Measurements from ENCODE around the gene RAB6B.

Gene RAB6B

GRCh38 chr3:133928903-133929607 lies 33.4 kb upstream of the RAB6B start:
- H3K9ac ChIP-seq (ENCODE audit: low read length in 2 of 2): no peak overlapping the region
- peaks cover 12% of the 10 kb centered on the region for H3K4me1 ChIP-seq (ENCODE audit: control insufficient read depth, insufficient read depth, low read length)
- no peaks in the 10 kb centered on the region for H3K36me3 ChIP-seq (ENCODE audit: control insufficient read depth in 2 of 2, insufficient read depth in 2 of 2, low read length in 2 of 2)
- H3K27ac ChIP-seq (ENCODE audit: low read length): no peak overlapping the region
- peaks cover 0 to 3% of the 10 kb centered on the region in 2 donors for H3K27me3 ChIP-seq (ENCODE audit: control insufficient read depth in 1 of 2, insufficient read depth in 2 of 2, low read length in 2 of 2)
- H3K4me3 ChIP-seq (ENCODE audit: low read length in 2 of 2): no peak overlapping the region
- H3K9me3 ChIP-seq (ENCODE audit: control insufficient read depth in 2 of 2, low read length in 2 of 2): no peaks in the 10 kb centered on the region

- Histone ChIP-seq H3K27me3 (ENCODE audit: control insufficient read depth in 1 of 2, insufficient read depth in 2 of 2, low read length in 2 of 2) (peaks cover 0 to 3% of the 10 kb centered on the region in 2 donors), H3K9ac (ENCODE audit: low read length in 2 of 2) (peak overlapping the region; percentile 35 to 71), H3K36me3 (ENCODE audit: control insufficient read depth in 2 of 2, insufficient read depth in 2 of 2, low read length in 2 of 2) (no peaks in the 10 kb centered on the region), H3K27ac (ENCODE audit: low read length) (no peak overlapping the region), H3K9me3 (ENCODE audit: control insufficient read depth in 2 of 2, low read length in 2 of 2) (no peaks in the 10 kb centered on the region), H3K4me3 (ENCODE audit: low read length in 2 of 2) (peak overlapping the region; percentile 53 to 74), H3K4me1 (ENCODE audit: control insufficient read depth, insufficient read depth, low read length) (peaks cover 12% of the 10 kb centered on the region)
These were observed 32.6 kb upstream of the RAB6B start for GRCh38 chr3:133928136-133928893.

- no peak overlapping the region for H3K27ac ChIP-seq (ENCODE audit: low read length)
- H3K4me3 ChIP-seq (ENCODE audit: low read length in 2 of 2): peak overlapping the region; percentile 53 to 74
- peaks cover 12% of the 10 kb centered on the region for H3K4me1 ChIP-seq (ENCODE audit: control insufficient read depth, insufficient read depth, low read length)
- no peaks in the 10 kb centered on the region for H3K9me3 ChIP-seq (ENCODE audit: control insufficient read depth in 2 of 2, low read length in 2 of 2)
- peaks cover 0 to 3% of the 10 kb centered on the region in 2 donors for H3K27me3 ChIP-seq (ENCODE audit: control insufficient read depth in 1 of 2, insufficient read depth in 2 of 2, low read length in 2 of 2)
- peak overlapping the region; percentile 45 to 71 for H3K9ac ChIP-seq (ENCODE audit: low read length in 2 of 2)
- no peaks in the 10 kb centered on the region for H3K36me3 ChIP-seq (ENCODE audit: control insufficient read depth in 2 of 2, insufficient read depth in 2 of 2, low read length in 2 of 2)
These were observed 31.9 kb upstream of the RAB6B start for GRCh38 chr3:133927540-133928066.

- H3K9ac ChIP-seq (ENCODE audit: low read length in 2 of 2): peak overlapping the region; percentile 36 to 45
- peaks cover 0 to 3% of the 10 kb centered on the region in 2 donors for H3K27me3 ChIP-seq (ENCODE audit: control insufficient read depth in 1 of 2, insufficient read depth in 2 of 2, low read length in 2 of 2)
- H3K36me3 ChIP-seq (ENCODE audit: control insufficient read depth in 2 of 2, insufficient read depth in 2 of 2, low read length in 2 of 2): no peaks in the 10 kb centered on the region
- H3K9me3 ChIP-seq (ENCODE audit: control insufficient read depth in 2 of 2, low read length in 2 of 2): no peaks in the 10 kb centered on the region
- H3K4me3 ChIP-seq (ENCODE audit: low read length in 2 of 2): peak overlapping the region; percentile 53 to 74
- H3K27ac ChIP-seq (ENCODE audit: low read length): no peak overlapping the region
- peaks cover 12% of the 10 kb centered on the region for H3K4me1 ChIP-seq (ENCODE audit: control insufficient read depth, insufficient read depth, low read length)
These were observed 31.3 kb upstream of the RAB6B start for GRCh38 chr3:133926736-133927539.

- Histone ChIP-seq H3K4me1 (ENCODE audit: control insufficient read depth, insufficient read depth, low read length) (peaks cover 12% of the 10 kb centered on the region), H3K27ac (ENCODE audit: low read length) (no peak overlapping the region), H3K36me3 (ENCODE audit: control insufficient read depth in 2 of 2, insufficient read depth in 2 of 2, low read length in 2 of 2) (no peaks in the 10 kb centered on the region), H3K9ac (ENCODE audit: low read length in 2 of 2) (no peak overlapping the region), H3K9me3 (ENCODE audit: control insufficient read depth in 2 of 2, low read length in 2 of 2) (no peaks in the 10 kb centered on the region), H3K27me3 (ENCODE audit: control insufficient read depth in 1 of 2, insufficient read depth in 2 of 2, low read length in 2 of 2) (peaks cover 0 to 3% of the 10 kb centered on the region in 2 donors), H3K4me3 (ENCODE audit: low read length in 2 of 2) (no peak overlapping the region)
These were observed 30.5 kb upstream of the RAB6B start for GRCh38 chr3:133925960-133926735.

- no peaks in the 10 kb centered on the region for H3K9me3 ChIP-seq (ENCODE audit: control insufficient read depth in 2 of 2, low read length in 2 of 2)
- no peak overlapping the region for H3K9ac ChIP-seq (ENCODE audit: low read length in 2 of 2)
- H3K27me3 ChIP-seq (ENCODE audit: control insufficient read depth in 1 of 2, insufficient read depth in 2 of 2, low read length in 2 of 2): no peaks in the 10 kb centered on the region
- H3K4me3 ChIP-seq (ENCODE audit: low read length in 2 of 2): no peak overlapping the region
- no peaks in the 10 kb centered on the region for H3K36me3 ChIP-seq (ENCODE audit: control insufficient read depth in 2 of 2, insufficient read depth in 2 of 2, low read length in 2 of 2)
- no peak overlapping the region for H3K27ac ChIP-seq (ENCODE audit: low read length)
- peaks cover 12% of the 10 kb centered on the region for H3K4me1 ChIP-seq (ENCODE audit: control insufficient read depth, insufficient read depth, low read length)
These were observed 28.4 kb upstream of the RAB6B start for GRCh38 chr3:133924041-133924440.

GRCh38 chr3:133921592-133921991 lies 25.9 kb upstream of the RAB6B start:
- no peaks in the 10 kb centered on the region for H3K27me3 ChIP-seq (ENCODE audit: control insufficient read depth in 1 of 2, insufficient read depth in 2 of 2, low read length in 2 of 2)
- no peak overlapping the region for H3K4me3 ChIP-seq (ENCODE audit: low read length in 2 of 2)
- no peaks in the 10 kb centered on the region for H3K36me3 ChIP-seq (ENCODE audit: control insufficient read depth in 2 of 2, insufficient read depth in 2 of 2, low read length in 2 of 2)
- no peak overlapping the region for H3K27ac ChIP-seq (ENCODE audit: low read length)
- no peak overlapping the region for H3K9ac ChIP-seq (ENCODE audit: low read length in 2 of 2)
- no peaks in the 10 kb centered on the region for H3K4me1 ChIP-seq (ENCODE audit: control insufficient read depth, insufficient read depth, low read length)
- H3K9me3 ChIP-seq (ENCODE audit: control insufficient read depth in 2 of 2, low read length in 2 of 2): no peaks in the 10 kb centered on the region

- no peaks in the 10 kb centered on the region for H3K9me3 ChIP-seq (ENCODE audit: control insufficient read depth in 2 of 2, low read length in 2 of 2)
- no peaks in the 10 kb centered on the region for H3K4me1 ChIP-seq (ENCODE audit: control insufficient read depth, insufficient read depth, low read length)
- H3K36me3 ChIP-seq (ENCODE audit: control insufficient read depth in 2 of 2, insufficient read depth in 2 of 2, low read length in 2 of 2): no peaks in the 10 kb centered on the region
- H3K9ac ChIP-seq (ENCODE audit: low read length in 2 of 2): no peak overlapping the region
- no peak overlapping the region for H3K4me3 ChIP-seq (ENCODE audit: low read length in 2 of 2)
- H3K27ac ChIP-seq (ENCODE audit: low read length): no peak overlapping the region
- peaks cover 0 to 6% of the 10 kb centered on the region in 2 donors for H3K27me3 ChIP-seq (ENCODE audit: control insufficient read depth in 1 of 2, insufficient read depth in 2 of 2, low read length in 2 of 2)
These were observed 21.5 kb upstream of the RAB6B start for GRCh38 chr3:133917144-133917543.

GRCh38 chr3:133915685-133916658 lies 20.3 kb upstream of the RAB6B start:
- H3K9me3 ChIP-seq (ENCODE audit: control insufficient read depth in 2 of 2, low read length in 2 of 2): no peaks in the 10 kb centered on the region
- H3K27ac ChIP-seq (ENCODE audit: low read length): no peak overlapping the region
- peaks cover 0 to 8% of the 10 kb centered on the region in 2 donors for H3K27me3 ChIP-seq (ENCODE audit: control insufficient read depth in 1 of 2, insufficient read depth in 2 of 2, low read length in 2 of 2)
- H3K36me3 ChIP-seq (ENCODE audit: control insufficient read depth in 2 of 2, insufficient read depth in 2 of 2, low read length in 2 of 2): no peaks in the 10 kb centered on the region
- H3K9ac ChIP-seq (ENCODE audit: low read length in 2 of 2): no peak overlapping the region
- H3K4me1 ChIP-seq (ENCODE audit: control insufficient read depth, insufficient read depth, low read length): no peaks in the 10 kb centered on the region
- no peak overlapping the region for H3K4me3 ChIP-seq (ENCODE audit: low read length in 2 of 2)

Measured in stomach smooth muscle (tissue), 2 donors.